Measurements from ENCODE around the gene C5orf58. TPM values are rescaled to one million over a fixed set of nuclear protein-coding genes. Genes with fewer than 3 reads are reported as not detected.

Gene C5orf58
- total and polyA plus RNA-seq, 8 donors, result 0.34 to 0.72 (median 0.43) TPM; not detected in 2

GRCh38 chr5:170225326-170226128 is 7.3 kb upstream of the C5orf58 start:
- H3K4me1 ChIP-seq, result no peaks in the 10 kb centered on the region
- H3K27ac ChIP-seq, result no peak overlapping the region
- no peaks in the 10 kb centered on the region for H3K36me3 ChIP-seq
- peak; percentile 87 for ATAC-seq
- H3K9me3 ChIP-seq, result no peaks in the 10 kb centered on the region
- peak in 3 of 4 donors; percentile 63 to 79 (median 65) for DNase-seq
- no peak overlapping the region for H3K4me3 ChIP-seq
- TF ChIP-seq, protein P1, sequence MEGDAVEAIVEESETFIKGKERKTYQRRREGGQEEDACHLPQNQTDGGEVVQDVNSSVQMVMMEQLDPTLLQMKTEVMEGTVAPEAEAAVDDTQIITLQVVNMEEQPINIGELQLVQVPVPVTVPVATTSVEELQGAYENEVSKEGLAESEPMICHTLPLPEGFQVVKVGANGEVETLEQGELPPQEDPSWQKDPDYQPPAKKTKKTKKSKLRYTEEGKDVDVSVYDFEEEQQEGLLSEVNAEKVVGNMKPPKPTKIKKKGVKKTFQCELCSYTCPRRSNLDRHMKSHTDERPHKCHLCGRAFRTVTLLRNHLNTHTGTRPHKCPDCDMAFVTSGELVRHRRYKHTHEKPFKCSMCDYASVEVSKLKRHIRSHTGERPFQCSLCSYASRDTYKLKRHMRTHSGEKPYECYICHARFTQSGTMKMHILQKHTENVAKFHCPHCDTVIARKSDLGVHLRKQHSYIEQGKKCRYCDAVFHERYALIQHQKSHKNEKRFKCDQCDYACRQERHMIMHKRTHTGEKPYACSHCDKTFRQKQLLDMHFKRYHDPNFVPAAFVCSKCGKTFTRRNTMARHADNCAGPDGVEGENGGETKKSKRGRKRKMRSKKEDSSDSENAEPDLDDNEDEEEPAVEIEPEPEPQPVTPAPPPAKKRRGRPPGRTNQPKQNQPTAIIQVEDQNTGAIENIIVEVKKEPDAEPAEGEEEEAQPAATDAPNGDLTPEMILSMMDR (IDR thresholded peaks at IDR 0.05), result peak; percentile 74 to 78
- H3K27me3 ChIP-seq, result no peaks in the 10 kb centered on the region
- intact Hi-C loops (cut with DNase I), result loop anchor here in 1 of 2 donors (5.0 to 10.0 kb wide), 2 partner anchors 197 to 409 kb away; no protein-coding TSS in a partner anchor

DNA sequence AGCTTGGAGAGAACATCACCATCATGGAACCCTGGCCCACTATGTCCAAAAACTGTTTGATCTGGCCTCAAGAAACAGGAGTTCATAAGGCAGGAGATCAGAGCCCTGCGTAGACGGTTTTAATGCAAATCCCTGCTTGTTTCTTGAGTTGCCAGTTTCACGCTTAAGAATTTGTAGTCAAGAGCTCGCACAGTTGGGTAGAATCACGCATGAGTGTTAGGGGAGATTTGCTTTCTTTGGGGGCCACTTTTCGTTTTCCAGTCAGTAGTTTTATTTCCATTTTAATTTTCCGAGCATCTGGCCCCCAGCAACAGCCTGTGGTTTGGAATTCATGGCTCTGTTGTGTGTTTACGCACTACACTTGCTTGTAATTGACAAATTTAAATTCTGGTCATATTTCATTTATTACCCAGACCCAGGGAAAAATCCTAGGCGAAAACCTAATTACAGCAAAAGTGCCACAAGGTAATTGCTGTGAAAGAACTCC is 6.6 kb upstream of the C5orf58 start:
- H3K27ac ChIP-seq, result no peak overlapping the region
- DNase-seq (no peak), ATAC-seq (no peak)
- TF ChIP-seq, protein P1 (IDR thresholded peaks at IDR 0.05), result no peak
- intact Hi-C loops (cut with DNase I), result loop anchor here in 1 of 2 donors (5.0 to 10.0 kb wide), 2 partner anchors 196 to 409 kb away; no protein-coding TSS in a partner anchor
- no peak overlapping the region for H3K4me3 ChIP-seq
- H3K4me1 ChIP-seq, result no peaks in the 10 kb centered on the region
- no peaks in the 10 kb centered on the region for H3K36me3 ChIP-seq
- no peaks in the 10 kb centered on the region for H3K27me3 ChIP-seq
- no peaks in the 10 kb centered on the region for H3K9me3 ChIP-seq

GRCh38 chr5:170226661-170227060 is 6.1 kb upstream of the C5orf58 start:
- no peak for ATAC-seq
- H3K27me3 ChIP-seq, result no peaks in the 10 kb centered on the region
- TF ChIP-seq, protein P1 (IDR thresholded peaks at IDR 0.05), result no peak

DNA sequence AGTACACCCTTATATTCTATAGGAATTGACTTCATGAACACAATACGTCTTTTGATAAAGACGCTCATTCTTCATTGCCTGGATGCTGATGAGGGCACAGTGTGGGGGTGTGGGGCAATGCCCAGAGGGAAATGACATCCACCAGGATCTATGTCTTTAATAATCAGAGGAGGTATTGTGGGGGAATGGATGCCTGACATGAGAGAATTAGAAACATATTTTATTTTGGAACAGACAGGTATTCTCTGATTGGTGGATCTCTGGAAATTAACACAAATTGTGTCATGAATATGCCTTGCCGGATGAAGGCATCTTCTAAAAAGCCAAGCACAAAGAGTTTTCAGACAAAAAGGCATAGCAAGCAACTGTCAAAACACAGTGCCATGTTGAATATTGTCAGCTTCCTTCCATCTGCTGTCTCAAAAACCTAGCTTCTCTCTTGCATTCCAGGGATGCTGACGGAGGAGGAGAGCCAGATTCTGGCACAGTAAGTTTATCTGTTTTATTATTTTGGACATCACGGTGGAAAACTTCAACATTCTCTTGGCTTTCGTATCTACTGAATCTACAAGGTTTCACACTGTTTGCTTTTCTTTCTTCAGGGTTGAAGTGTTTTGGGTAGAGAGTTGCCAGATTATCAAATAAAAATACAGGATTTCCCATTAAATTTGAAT is 3.9 kb upstream of the C5orf58 start:
- H3K4me1 ChIP-seq, result no peaks in the 10 kb centered on the region
- no peak overlapping the region for H3K4me3 ChIP-seq
- intact Hi-C loops (cut with DNase I), result loop anchor here in 1 of 2 donors (5.0 to 10.0 kb wide), 2 partner anchors 193 to 406 kb away; no protein-coding TSS in a partner anchor

More at GRCh38 chr5:170226661-170227060, 6.1 kb upstream of the C5orf58 start:
- intact Hi-C loops (cut with DNase I), result loop anchor here in 1 of 2 donors (5.0 to 10.0 kb wide), 2 partner anchors 196 to 408 kb away; no protein-coding TSS in a partner anchor
- no peaks in the 10 kb centered on the region for H3K9me3 ChIP-seq
- no peaks in the 10 kb centered on the region for H3K4me1 ChIP-seq
- H3K4me3 ChIP-seq, result no peak overlapping the region
- H3K36me3 ChIP-seq, result no peaks in the 10 kb centered on the region
- DNase-seq, result no peak
- H3K27ac ChIP-seq, result no peak overlapping the region

More for the DNA sequence above, 3.9 kb upstream of the C5orf58 start:
- Histone ChIP-seq H3K27me3 (no peaks in the 10 kb centered on the region), H3K36me3 (peaks cover 0 to 7% of the 10 kb centered on the region in 2 donors), H3K27ac (no peak overlapping the region), H3K9me3 (no peaks in the 10 kb centered on the region)
- ATAC-seq (no peak), DNase-seq (no peak)
- TF ChIP-seq, protein P1 (IDR thresholded peaks at IDR 0.05), result no peak

All from left lung (tissue), 10 donors.